ENCODE data around the gene ELP2. TPM values are rescaled to one million over a fixed set of nuclear protein-coding genes. Genes with fewer than 3 reads are reported as not detected.
A peak's percentile ranks its signal among the peaks of the same experiment; 100 is the strongest.

The ELP2 gene
- total RNA-seq, 1 donor from 2014 or later, result 9.7 TPM

- no peak for DNase-seq (ENCODE audit: low spot score in 2 of 2)
- H3K4me1 ChIP-seq, result peaks cover 5 to 19% of the 10 kb centered on the region in 2 donors
- peaks cover 0 to 3% of the 10 kb centered on the region in 2 donors for H3K36me3 ChIP-seq
- H3K27me3 ChIP-seq, result no peaks in the 10 kb centered on the region
- H3K27ac ChIP-seq, result no peak overlapping the region
- TF ChIP-seq CTCF (IDR thresholded peaks at IDR 0.05), result no peak
- intact Hi-C loops (cut with DNase I), result no loop called here
- H3K4me3 ChIP-seq, result no peak overlapping the region
- no peaks in the 10 kb centered on the region for H3K9me3 ChIP-seq
These were observed 52.3 kb downstream of the ELP2 start for GRCh38 chr18:36181898-36182506.

GRCh38 chr18:36183033-36183432, 53.3 kb downstream of the ELP2 start:
- H3K4me1 ChIP-seq, result peaks cover 5 to 19% of the 10 kb centered on the region in 2 donors
- no peak for DNase-seq (ENCODE audit: low spot score in 2 of 2)
- H3K9me3 ChIP-seq, result no peaks in the 10 kb centered on the region
- no peak for TF ChIP-seq CTCF (IDR thresholded peaks at IDR 0.05)
- no peaks in the 10 kb centered on the region for H3K36me3 ChIP-seq
- H3K27me3 ChIP-seq, result no peaks in the 10 kb centered on the region
- no peak overlapping the region for H3K27ac ChIP-seq
- intact Hi-C loops (cut with DNase I), result no loop called here
- H3K4me3 ChIP-seq, result no peak overlapping the region

GRCh38 chr18:36183987-36184386, 54.3 kb downstream of the ELP2 start:
- H3K4me3 ChIP-seq, result no peak overlapping the region
- H3K9me3 ChIP-seq, result no peaks in the 10 kb centered on the region
- no peak for TF ChIP-seq CTCF (IDR thresholded peaks at IDR 0.05)
- H3K4me1 ChIP-seq, result peaks cover 5 to 24% of the 10 kb centered on the region in 2 donors
- DNase-seq (ENCODE audit: low spot score in 2 of 2), result no peak
- no peak overlapping the region for H3K27ac ChIP-seq
- intact Hi-C loops (cut with DNase I), result no loop called here
- H3K36me3 ChIP-seq, result no peaks in the 10 kb centered on the region
- no peaks in the 10 kb centered on the region for H3K27me3 ChIP-seq

GRCh38 chr18:36185157-36185556, 55.5 kb downstream of the ELP2 start:
- TF ChIP-seq CTCF (IDR thresholded peaks at IDR 0.05), result no peak
- H3K27me3 ChIP-seq, result no peaks in the 10 kb centered on the region
- DNase-seq (ENCODE audit: low spot score in 2 of 2), result no peak
- H3K4me3 ChIP-seq, result no peak overlapping the region
- H3K27ac ChIP-seq, result no peak overlapping the region
- peaks cover 2 to 16% of the 10 kb centered on the region in 2 donors for H3K4me1 ChIP-seq
- intact Hi-C loops (cut with DNase I), result loop anchor here (5.0 kb wide), 1 partner anchor 97 kb away; no protein-coding TSS in a partner anchor
- H3K9me3 ChIP-seq, result no peaks in the 10 kb centered on the region
- no peaks in the 10 kb centered on the region for H3K36me3 ChIP-seq

GRCh38 chr18:36185901-36186460, 56.3 kb downstream of the ELP2 start:
- no peaks in the 10 kb centered on the region for H3K9me3 ChIP-seq
- no peak for DNase-seq (ENCODE audit: low spot score in 2 of 2)
- H3K4me1 ChIP-seq, result peaks cover 0 to 11% of the 10 kb centered on the region in 2 donors
- no peaks in the 10 kb centered on the region for H3K36me3 ChIP-seq
- H3K27ac ChIP-seq, result no peak overlapping the region
- intact Hi-C loops (cut with DNase I), result loop anchor here (2.0 to 5.0 kb wide), 2 partner anchors 57 to 96 kb away; partner anchors contain the start of genes ELP2 and SLC39A6
- no peak for TF ChIP-seq CTCF (IDR thresholded peaks at IDR 0.05)
- peak overlapping the region in 1 of 2 donors; percentile 84 for H3K4me3 ChIP-seq
- no peaks in the 10 kb centered on the region for H3K27me3 ChIP-seq
